ENCODE data around the gene WDR53. TPM values are rescaled to one million over a fixed set of nuclear protein-coding genes. Genes with fewer than 3 reads are reported as not detected.
A peak's percentile ranks its signal among the peaks of the same experiment; 100 is the strongest.

WDR53 gene
- total and polyA plus RNA-seq, 9 of the 15 experiments (the other 6 are each of a cell fraction or from before 2014, with no cell fraction given), result 13.0 to 34.5 (median 20.9) TPM

GRCh38 chr3:196600359-196600758, 32.0 kb upstream of the WDR53 start:
- Histone ChIP-seq H3K36me3 (ENCODE audit: control insufficient read depth, insufficient read depth, low read length) (no peaks in the 10 kb centered on the region), H2AFZ (ENCODE audit: low read depth, low read length) (peak overlapping the region; percentile 83), H3K79me2 (ENCODE audit: control insufficient read depth, insufficient read depth, low read length) (no peaks in the 10 kb centered on the region), H3K4me2 (ENCODE audit: insufficient read depth, low read length) (no peak overlapping the region; the same call in 1 of the 2 replicates), H3K9ac (ENCODE audit: insufficient read depth in 1 of 2, low read depth in 2 of 2, low read length in 2 of 2) (no peak overlapping the region), H3K4me3 (no peak overlapping the region), H3K27ac (ENCODE audit: extremely low read depth, low read depth, low read length) (no peak overlapping the region), H3K9me1 (ENCODE audit: control insufficient read depth, insufficient read depth, low read length) (no peaks in the 10 kb centered on the region), H3K9me3 (replicated peaks; ENCODE audit: control insufficient read depth, insufficient read depth, low read depth, low read length) (no peaks in the 10 kb centered on the region), H4K20me1 (replicated peaks; ENCODE audit: control insufficient read depth, insufficient read depth, low read length) (no peaks in the 10 kb centered on the region), H3K27me3 (ENCODE audit: control insufficient read depth in 2 of 2, insufficient read depth in 2 of 2, low read length in 2 of 2) (no peaks in the 10 kb centered on the region), H3K4me1 (replicated peaks in 1 of 2; ENCODE audit: control insufficient read depth in 2 of 2, insufficient read depth in 2 of 2, low read length in 2 of 2) (peaks cover 8 to 21% of the 10 kb centered on the region in 2 experiments; a peak in 4 of 5 replicates)
- intact Hi-C loops (cut with micrococcal nuclease) (no loop called here), in situ Hi-C loops (cut with MboI) (loop anchor here (10.0 kb wide), 1 partner anchor 374 kb away; no protein-coding TSS in a partner anchor)
- DNase-seq (ENCODE audit: extremely low read depth in 1 of 4, low spot score in 3 of 4) (no peak), ATAC-seq (no peak), FAIRE-seq (peak; percentile 29)
- ChIA-PET POLR2A (no interaction called here), CTCF (ENCODE audit: low intra/inter-chr PET ratio) (interaction anchor here (0.6 kb wide), 1 partner anchor 587 kb away, joined by 3 read pairs; no protein-coding TSS in a partner anchor)
- TF ChIP-seq BCL6 (CRISPR knock-in tag; IDR thresholded peaks at IDR 0.05), result no peak
- peak; percentile 72 for TF ChIP-seq ZNF121 (CRISPR knock-in tag; conservative IDR thresholded peaks at IDR 0.05)
- TF ChIP-seq KLF13 (tag; IDR thresholded peaks at IDR 0.05; ENCODE audit: borderline replicate concordance, low read depth), result no peak
- no peak for TF ChIP-seq ZKSCAN8 (CRISPR knock-in tag; IDR thresholded peaks at IDR 0.05)
- peak; percentile 46 for TF ChIP-seq RBM25 (IDR thresholded peaks at IDR 0.05; ENCODE audit: low read depth, low read length, severe bottlenecking)
- no peak for TF ChIP-seq CXXC5 (CRISPR knock-in tag; IDR thresholded peaks at IDR 0.05)
- no peak for TF ChIP-seq ZNF511 (CRISPR knock-in tag; IDR thresholded peaks at IDR 0.05)
- TF ChIP-seq KDM1A (IDR thresholded peaks at IDR 0.05), result 0 out of 4 replicates have a peak, but pooled peaks have one; percentile 13 to 25
- 79% methylated on average over 7 of the region's 7 CpGs for WGBS (ENCODE audit: insufficient coverage, low coverage, missing lambda C conversion rate)
- BruUV-seq (replicated peaks), result no TSS peak
